GM18868 (cell line): ENCODE data around the gene MBD3L3.
"Not testable (repeated sequence)": the region's sequence is repeated elsewhere in the genome, so short reads cannot be mapped to it uniquely, and the experiment has no call there.

Experiments used
- ATAC-seq: cut with Tn5 transposase; IDR thresholded peaks from one replicate; pipeline ENCODE4 v1.9.1; 2021; ENCODE audit warnings: mild to moderate bottlenecking, moderate library complexity; ENCODE audit not compliant: unreplicated experiment

Gene MBD3L3

GRCh38 chr19:7063764-7064418 lies 5.4 kb upstream of the MBD3L3 start:
- ATAC-seq: no peak

DNA sequence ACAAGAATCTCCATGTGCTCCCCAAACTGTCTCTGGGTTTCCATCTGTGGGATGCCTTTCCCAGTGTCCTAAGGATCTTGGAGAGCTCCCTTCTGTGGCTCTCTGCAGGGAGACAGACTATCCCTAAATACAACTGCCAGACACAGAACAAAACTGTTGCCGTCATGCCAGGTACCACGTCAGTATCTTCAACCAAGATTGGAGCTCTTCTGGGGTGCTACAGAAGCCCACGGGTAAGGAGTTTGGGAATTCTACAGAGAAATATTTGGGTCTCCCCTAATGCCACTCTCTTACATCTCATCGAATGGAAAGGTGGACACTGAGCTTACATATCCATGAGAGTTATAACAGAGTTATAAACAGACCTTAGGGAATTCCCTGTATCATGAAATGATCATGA lies 4.9 kb upstream of the MBD3L3 start:
- ATAC-seq: no peak

DNA sequence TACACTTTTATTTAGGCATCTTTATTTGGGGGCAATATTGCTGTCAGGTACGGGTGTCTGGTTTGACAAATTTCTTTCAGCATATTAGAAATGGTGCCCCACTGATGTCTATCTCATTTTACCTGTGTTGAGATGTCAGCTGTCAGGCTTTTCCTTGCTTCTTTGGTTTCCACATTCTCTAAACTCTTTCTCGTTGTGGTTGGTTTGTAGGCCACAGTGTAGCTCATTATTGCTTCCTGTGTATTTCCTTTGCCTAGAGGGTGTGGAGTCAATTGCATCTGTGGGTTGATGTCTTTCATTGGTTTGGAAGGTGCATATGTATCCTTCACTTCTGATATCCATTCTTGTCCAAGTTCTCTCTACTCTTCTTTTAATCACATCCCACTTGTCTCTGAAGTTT lies 1.5 kb upstream of the MBD3L3 start:
- not testable (repeated sequence) for ATAC-seq

DNA sequence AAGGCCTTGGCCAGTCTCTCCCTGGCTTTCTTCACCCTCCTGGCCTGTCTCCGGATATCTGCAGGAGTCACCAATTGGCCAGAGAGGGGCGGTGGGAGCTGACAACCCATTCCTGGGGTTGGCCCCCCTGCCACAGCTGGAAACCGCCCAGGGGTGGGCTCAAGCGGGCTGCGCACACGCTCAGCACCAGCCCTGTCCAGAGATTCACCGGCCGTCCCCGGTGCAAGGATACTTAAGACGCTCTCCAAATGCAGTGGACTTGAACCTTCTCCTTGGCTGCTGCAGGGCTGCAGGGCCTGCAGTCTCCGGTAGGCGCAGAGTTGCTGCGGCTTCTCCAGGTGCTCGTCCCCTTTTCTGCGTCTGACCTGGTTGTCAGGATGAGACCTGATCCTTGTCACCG lies 2.1 kb downstream of the MBD3L3 start:
- not testable (repeated sequence) for ATAC-seq

- ATAC-seq: not testable (repeated sequence)
These were observed 2.8 kb downstream of the MBD3L3 start for GRCh38 chr19:7055679-7056078.

DNA sequence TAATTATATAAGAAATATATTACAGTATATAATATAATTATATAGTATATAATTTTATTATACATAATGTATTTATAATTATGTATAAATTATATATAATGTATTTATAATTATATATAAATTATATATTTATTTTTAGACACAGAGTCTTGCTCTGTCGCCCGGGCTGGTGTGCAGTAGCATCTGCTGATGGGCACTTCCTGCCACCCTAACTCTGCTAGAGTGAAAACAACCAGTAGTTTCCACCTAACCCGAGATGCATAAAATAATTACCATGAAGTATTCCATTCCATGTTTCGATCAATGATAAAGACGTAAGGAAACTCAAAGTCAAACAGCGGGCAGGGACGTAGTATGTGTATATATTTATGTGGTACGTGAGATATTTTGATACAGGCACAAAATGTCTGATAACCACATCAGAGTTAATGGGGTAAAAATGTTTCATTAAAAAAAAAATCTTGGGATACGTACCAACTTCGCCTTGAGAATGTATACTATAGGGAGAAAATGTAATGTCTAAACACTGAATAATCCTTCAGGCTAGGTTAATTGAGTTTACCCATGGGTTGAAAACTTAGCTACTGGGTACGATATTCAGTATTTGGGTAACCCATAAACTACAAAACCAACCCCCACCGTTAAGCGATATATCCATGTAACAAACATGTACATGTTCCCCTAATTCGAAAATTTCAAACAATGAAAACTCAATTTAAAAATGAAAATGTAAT lies 3.7 kb downstream of the MBD3L3 start:
- ATAC-seq: not testable (repeated sequence)

- not testable (repeated sequence) for ATAC-seq
These were observed 5.6 kb downstream of the MBD3L3 start for GRCh38 chr19:7052896-7053295.

GRCh38 chr19:7051421-7051820 lies 7.1 kb downstream of the MBD3L3 start:
- not testable (repeated sequence) for ATAC-seq

DNA sequence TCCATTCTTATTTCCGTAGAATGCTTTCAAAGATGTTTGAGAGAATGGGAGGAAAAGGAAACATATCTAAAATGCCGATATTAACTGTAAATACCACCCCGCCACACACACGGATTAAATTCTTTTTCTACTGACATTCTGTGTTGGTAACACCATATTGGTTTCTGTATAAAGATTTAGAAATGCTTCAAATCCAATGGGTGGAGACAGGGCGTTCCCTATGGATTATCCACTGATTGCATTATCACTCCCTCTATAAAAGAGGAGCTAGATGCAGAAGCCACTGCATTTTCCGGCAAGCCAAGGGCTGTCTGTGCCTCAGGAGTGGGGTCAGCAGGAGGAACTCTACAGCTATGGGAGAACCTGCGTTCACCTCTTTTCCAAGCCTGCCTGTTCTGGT lies 9.5 kb downstream of the MBD3L3 start, which contains the start of gene MBD3L2:
Gene MBD3L2, plus strand, starts transcription at position 301 of the 400 bp plus-strand sequence. Its CDS starts 53 bp downstream, at position 354.
- not testable (repeated sequence) for ATAC-seq

DNA sequence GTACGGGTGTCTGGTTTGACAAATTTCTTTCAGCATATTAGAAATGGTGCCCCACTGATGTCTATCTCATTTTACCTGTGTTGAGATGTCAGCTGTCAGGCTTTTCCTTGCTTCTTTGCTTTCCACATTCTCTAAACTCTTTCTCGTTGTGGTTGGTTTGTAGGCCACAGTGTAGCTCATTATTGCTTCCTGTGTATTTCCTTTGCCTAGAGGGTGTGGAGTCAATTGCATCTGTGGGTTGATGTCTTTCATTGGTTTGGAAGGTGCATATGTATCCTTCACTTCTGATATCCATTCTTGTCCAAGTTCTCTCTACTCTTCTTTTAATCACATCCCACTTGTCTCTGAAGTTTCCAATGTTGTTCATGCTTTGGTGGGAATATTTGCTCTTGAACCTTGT lies 16.9 kb downstream of the MBD3L3 start:
- ATAC-seq: not testable (repeated sequence)

- ATAC-seq: not testable (repeated sequence)
These were observed 18.4 kb downstream of the MBD3L3 start, which contains the start of gene MBD3L4 for GRCh38 chr19:7040079-7040478. Gene MBD3L4, minus strand, starts transcription at chr19:7040179. Its CDS starts 35 bp downstream, at chr19:7040144.

DNA sequence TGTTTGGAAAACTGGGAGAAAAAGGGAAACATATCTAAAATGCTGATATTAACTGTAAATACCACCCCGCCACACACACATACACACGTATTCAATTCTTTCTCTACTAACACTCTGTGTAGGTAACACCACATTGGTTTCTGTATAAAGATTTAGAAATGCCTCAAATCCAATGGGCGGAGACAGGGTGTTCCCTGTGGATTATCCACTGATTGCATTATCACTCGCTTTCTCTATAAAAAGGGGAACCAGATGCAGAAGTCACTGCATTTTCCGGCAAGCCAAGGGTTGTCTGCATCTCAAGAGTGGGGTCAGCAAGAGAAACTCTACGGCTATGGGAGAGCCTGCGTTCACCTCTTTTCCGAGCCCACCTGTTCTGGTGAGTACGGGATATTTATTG lies 28.2 kb downstream of the MBD3L3 start, which contains the start of gene MBD3L5:
Gene MBD3L5, plus strand, starts transcription at position 301 of the 400 bp plus-strand sequence. Its CDS starts 34 bp downstream, at position 335.
- not testable (repeated sequence) for ATAC-seq

DNA sequence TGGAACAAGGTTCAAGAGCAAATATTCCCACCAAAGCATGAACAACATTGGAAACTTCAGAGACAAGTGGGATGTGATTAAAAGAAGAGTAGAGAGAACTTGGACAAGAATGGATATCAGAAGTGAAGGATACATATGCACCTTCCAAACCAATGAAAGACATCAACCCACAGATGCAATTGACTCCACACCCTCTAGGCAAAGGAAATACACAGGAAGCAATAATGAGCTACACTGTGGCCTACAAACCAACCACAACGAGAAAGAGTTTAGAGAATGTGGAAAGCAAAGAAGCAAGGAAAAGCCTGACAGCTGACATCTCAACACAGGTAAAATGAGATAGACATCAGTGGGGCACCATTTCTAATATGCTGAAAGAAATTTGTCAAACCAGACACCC lies 29.7 kb downstream of the MBD3L3 start:
- not testable (repeated sequence) for ATAC-seq

DNA sequence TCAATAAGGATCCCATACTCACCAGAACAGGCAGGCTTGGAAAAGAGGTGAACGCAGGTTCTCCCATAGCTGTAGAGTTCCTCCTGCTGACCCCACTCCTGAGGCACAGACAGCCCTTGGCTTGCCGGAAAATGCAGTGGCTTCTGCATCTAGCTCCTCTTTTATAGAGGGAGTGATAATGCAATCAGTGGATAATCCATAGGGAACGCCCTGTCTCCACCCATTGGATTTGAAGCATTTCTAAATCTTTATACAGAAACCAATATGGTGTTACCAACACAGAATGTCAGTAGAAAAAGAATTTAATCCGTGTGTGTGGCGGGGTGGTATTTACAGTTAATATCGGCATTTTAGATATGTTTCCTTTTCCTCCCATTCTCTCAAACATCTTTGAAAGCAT lies 37.1 kb downstream of the MBD3L3 start, which contains the start of gene MBD3L2B:
Gene MBD3L2B, minus strand, starts transcription at position 101 of the 400 bp plus-strand sequence. Its CDS starts 34 bp downstream, at position 67.
- ATAC-seq: not testable (repeated sequence)

GRCh38 chr19:7018828-7019227 lies 39.6 kb downstream of the MBD3L3 start:
- no peak for ATAC-seq

GRCh38 chr19:7013678-7014077 lies 44.8 kb downstream of the MBD3L3 start:
- no peak for ATAC-seq

DNA sequence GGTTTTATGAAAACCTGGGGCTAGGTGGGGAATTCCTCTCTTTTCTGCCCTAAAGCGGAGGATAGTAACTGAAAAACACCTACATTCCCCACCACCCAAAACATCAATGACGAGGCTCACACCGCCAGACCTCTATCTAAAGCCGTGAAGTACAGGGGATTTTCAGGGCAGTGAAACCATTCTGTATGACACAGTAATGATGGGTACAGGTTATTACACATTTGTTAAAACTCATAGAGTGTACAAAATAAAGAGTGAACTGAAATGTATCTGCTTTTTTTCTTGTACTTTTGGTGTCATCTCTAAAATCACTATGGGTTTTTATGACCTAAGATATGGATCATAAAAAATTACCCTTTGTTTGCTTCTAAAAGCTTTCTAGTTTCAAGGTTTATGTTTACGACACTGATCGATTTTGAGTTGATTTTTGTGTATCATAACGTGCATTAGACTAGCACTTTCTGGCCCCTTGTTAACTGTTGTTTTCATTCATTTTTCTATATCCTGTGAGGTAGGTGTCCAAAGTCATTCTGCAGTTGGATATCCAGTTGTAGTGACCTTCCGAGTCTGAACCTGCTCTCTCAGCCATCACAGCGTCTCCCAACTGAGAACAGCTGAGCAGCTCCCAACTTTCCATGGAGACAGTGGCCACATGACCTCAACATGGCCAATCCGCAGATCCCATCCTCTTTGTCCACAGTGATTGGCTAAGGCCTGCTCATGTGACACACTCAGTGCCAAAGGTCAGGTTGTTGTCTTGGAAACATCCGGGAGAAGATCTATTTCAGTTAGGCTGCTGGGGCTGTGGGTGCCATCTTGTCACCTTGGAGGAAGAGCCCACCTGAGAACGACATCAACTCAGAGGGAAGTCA lies 47.5 kb downstream of the MBD3L3 start:
- ATAC-seq: no peak

GRCh38 chr19:7007859-7008258 lies 50.6 kb downstream of the MBD3L3 start:
- no peak for ATAC-seq
